ENCODE measurements around the gene COX15.

The COX15 gene

DNA sequence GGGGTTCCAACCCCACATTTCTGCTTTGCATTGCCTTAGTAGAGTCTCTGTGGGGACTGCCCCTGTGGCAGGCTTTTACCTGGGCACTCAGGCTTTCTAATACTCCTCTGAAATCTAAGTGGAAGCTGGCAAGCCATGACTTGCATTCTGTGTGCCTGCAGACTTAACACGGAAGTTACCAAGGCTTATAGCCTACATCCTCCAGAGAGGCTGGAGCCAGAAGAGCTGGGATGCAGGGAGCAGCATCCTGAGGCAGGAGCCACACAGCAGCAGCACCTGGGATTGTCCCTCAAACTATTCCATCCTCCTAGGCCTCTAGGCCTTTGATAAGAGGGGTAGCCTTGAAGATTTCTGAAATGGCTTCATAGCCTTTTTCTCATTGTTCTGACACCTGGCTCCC is 28.4 kb upstream of the COX15 start:
- no peaks in the 10 kb centered on the region for H3K79me1 ChIP-seq (replicated peaks; ENCODE audit: low read length, poor library complexity, severe bottlenecking)
- no peak overlapping the region for H2AFZ ChIP-seq (ENCODE audit: low read depth, low read length)
- H3K23ac ChIP-seq (ENCODE audit: low read length in 2 of 2), result no peak overlapping the region
- no peak overlapping the region for H2BK15ac ChIP-seq (ENCODE audit: low read depth, poor library complexity, severe bottlenecking)
- H2BK12ac ChIP-seq (ENCODE audit: low read length in 2 of 2), result peak overlapping the region in 1 of 2 experiments; percentile 19
- no peak overlapping the region for H3K9ac ChIP-seq (ENCODE audit: low read length)
- H3K27ac ChIP-seq (ENCODE audit: low read length, poor library complexity, severe bottlenecking), result no peak overlapping the region
- peaks cover 4% of the 10 kb centered on the region for H3K9me3 ChIP-seq (ENCODE audit: control insufficient read depth, low read length)
- H2AK5ac ChIP-seq (ENCODE audit: low read length, severe bottlenecking), result no peak overlapping the region
- H3K14ac ChIP-seq (ENCODE audit: low read length in 2 of 2), result no peak overlapping the region
- no peak for DNase-seq
- 100% methylated on average over 1 of the region's 1 CpG for WGBS
- H2BK5ac ChIP-seq (ENCODE audit: low read depth, low read length, poor library complexity, severe bottlenecking), result no peak overlapping the region
- H3K4ac ChIP-seq (ENCODE audit: low read depth in 1 of 2, low read length in 2 of 2), result no peak overlapping the region
- H4K91ac ChIP-seq (ENCODE audit: low read length), result no peak overlapping the region
- H4K8ac ChIP-seq (ENCODE audit: low read length), result no peak overlapping the region
- no peak overlapping the region for H3K4me2 ChIP-seq (ENCODE audit: low read length, poor library complexity, severe bottlenecking)
- peaks cover 11 to 61% of the 10 kb centered on the region in 2 experiments for H3K36me3 ChIP-seq (ENCODE audit: control insufficient read depth in 1 of 2, insufficient read depth in 2 of 2, low read depth in 1 of 2, low read length in 2 of 2)
- H3K27me3 ChIP-seq (ENCODE audit: control insufficient read depth in 1 of 2, insufficient read depth in 1 of 2, low read length in 2 of 2), result no peaks in the 10 kb centered on the region
- H3K4me1 ChIP-seq (ENCODE audit: control insufficient read depth, insufficient read depth, low read depth, low read length), result no peaks in the 10 kb centered on the region
- no peak overlapping the region for H2BK120ac ChIP-seq (ENCODE audit: low read depth, low read length)
- peak overlapping the region in 1 of 2 experiments; percentile 3 for H3K18ac ChIP-seq (ENCODE audit: low read depth in 1 of 2, low read length in 2 of 2)
- H3K4me3 ChIP-seq (ENCODE audit: insufficient read depth in 1 of 2, low read depth in 1 of 2, low read length in 2 of 2), result no peak overlapping the region

GRCh38 chr10:99758211-99758891 is 26.4 kb upstream of the COX15 start:
- Histone ChIP-seq H3K27me3 (ENCODE audit: control insufficient read depth in 1 of 2, insufficient read depth in 1 of 2, low read length in 2 of 2) (no peaks in the 10 kb centered on the region), H3K4me3 (ENCODE audit: insufficient read depth in 1 of 2, low read depth in 1 of 2, low read length in 2 of 2) (no peak overlapping the region), H3K4me2 (ENCODE audit: low read length, poor library complexity, severe bottlenecking) (no peak overlapping the region), H2AFZ (ENCODE audit: low read depth, low read length) (no peak overlapping the region), H2AK5ac (ENCODE audit: low read length, severe bottlenecking) (no peak overlapping the region), H4K91ac (ENCODE audit: low read length) (no peak overlapping the region), H3K4ac (ENCODE audit: low read depth in 1 of 2, low read length in 2 of 2) (no peak overlapping the region), H2BK12ac (ENCODE audit: low read length in 2 of 2) (no peak overlapping the region), H3K9ac (ENCODE audit: low read length) (peak overlapping the region; percentile 34), H3K14ac (ENCODE audit: low read length in 2 of 2) (no peak overlapping the region), H3K36me3 (ENCODE audit: control insufficient read depth in 1 of 2, insufficient read depth in 2 of 2, low read depth in 1 of 2, low read length in 2 of 2) (peaks cover 12 to 77% of the 10 kb centered on the region in 2 experiments), H2BK120ac (ENCODE audit: low read depth, low read length) (no peak overlapping the region), H4K8ac (ENCODE audit: low read length) (no peak overlapping the region), H3K18ac (ENCODE audit: low read depth in 1 of 2, low read length in 2 of 2) (no peak overlapping the region), H2BK15ac (ENCODE audit: low read depth, poor library complexity, severe bottlenecking) (no peak overlapping the region), H3K27ac (ENCODE audit: low read length, poor library complexity, severe bottlenecking) (no peak overlapping the region), H3K4me1 (ENCODE audit: control insufficient read depth, insufficient read depth, low read depth, low read length) (no peaks in the 10 kb centered on the region), H3K79me1 (replicated peaks; ENCODE audit: low read length, poor library complexity, severe bottlenecking) (no peaks in the 10 kb centered on the region), H2BK5ac (ENCODE audit: low read depth, low read length, poor library complexity, severe bottlenecking) (no peak overlapping the region), H3K23ac (ENCODE audit: low read length in 2 of 2) (no peak overlapping the region), H3K9me3 (ENCODE audit: control insufficient read depth, low read length) (peaks cover under 1% of the 10 kb centered on the region)
- 96% methylated on average over 2 of the region's 2 CpGs for WGBS
- no peak for DNase-seq

GRCh38 chr10:99756159-99756558 is 24.2 kb upstream of the COX15 start:
- Histone ChIP-seq H3K4me3 (ENCODE audit: insufficient read depth in 1 of 2, low read depth in 1 of 2, low read length in 2 of 2) (no peak overlapping the region), H2AK5ac (ENCODE audit: low read length, severe bottlenecking) (no peak overlapping the region), H2BK15ac (ENCODE audit: low read depth, poor library complexity, severe bottlenecking) (no peak overlapping the region), H4K8ac (ENCODE audit: low read length) (no peak overlapping the region), H3K4me2 (ENCODE audit: low read length, poor library complexity, severe bottlenecking) (no peak overlapping the region), H3K23ac (ENCODE audit: low read length in 2 of 2) (no peak overlapping the region), H3K4me1 (ENCODE audit: control insufficient read depth, insufficient read depth, low read depth, low read length) (no peaks in the 10 kb centered on the region), H3K9ac (ENCODE audit: low read length) (no peak overlapping the region), H3K14ac (ENCODE audit: low read length in 2 of 2) (no peak overlapping the region), H3K4ac (ENCODE audit: low read depth in 1 of 2, low read length in 2 of 2) (no peak overlapping the region), H3K27ac (ENCODE audit: low read length, poor library complexity, severe bottlenecking) (no peak overlapping the region), H4K91ac (ENCODE audit: low read length) (no peak overlapping the region), H3K9me3 (ENCODE audit: control insufficient read depth, low read length) (no peaks in the 10 kb centered on the region), H3K79me1 (replicated peaks; ENCODE audit: low read length, poor library complexity, severe bottlenecking) (no peaks in the 10 kb centered on the region), H2BK120ac (ENCODE audit: low read depth, low read length) (no peak overlapping the region), H2BK12ac (ENCODE audit: low read length in 2 of 2) (no peak overlapping the region), H2BK5ac (ENCODE audit: low read depth, low read length, poor library complexity, severe bottlenecking) (no peak overlapping the region), H3K36me3 (ENCODE audit: control insufficient read depth in 1 of 2, insufficient read depth in 2 of 2, low read depth in 1 of 2, low read length in 2 of 2) (peaks cover 13 to 91% of the 10 kb centered on the region in 2 experiments), H3K18ac (ENCODE audit: low read depth in 1 of 2, low read length in 2 of 2) (no peak overlapping the region), H2AFZ (ENCODE audit: low read depth, low read length) (no peak overlapping the region), H3K27me3 (ENCODE audit: control insufficient read depth in 1 of 2, insufficient read depth in 1 of 2, low read length in 2 of 2) (no peaks in the 10 kb centered on the region)
- no CpG with 5 or more reads among the region's 1 CpG for WGBS
- DNase-seq, result no peak

GRCh38 chr10:99754670-99755069 is 22.7 kb upstream of the COX15 start:
- H2BK15ac ChIP-seq (ENCODE audit: low read depth, poor library complexity, severe bottlenecking), result no peak overlapping the region
- H3K18ac ChIP-seq (ENCODE audit: low read depth in 1 of 2, low read length in 2 of 2), result no peak overlapping the region
- peaks cover 2 to 90% of the 10 kb centered on the region in 2 experiments for H3K36me3 ChIP-seq (ENCODE audit: control insufficient read depth in 1 of 2, insufficient read depth in 2 of 2, low read depth in 1 of 2, low read length in 2 of 2)
- no peak for DNase-seq
- H3K4me3 ChIP-seq (ENCODE audit: insufficient read depth in 1 of 2, low read depth in 1 of 2, low read length in 2 of 2), result no peak overlapping the region
- H3K4me2 ChIP-seq (ENCODE audit: low read length, poor library complexity, severe bottlenecking), result no peak overlapping the region
- no peaks in the 10 kb centered on the region for H3K27me3 ChIP-seq (ENCODE audit: control insufficient read depth in 1 of 2, insufficient read depth in 1 of 2, low read length in 2 of 2)
- no peak overlapping the region for H2AFZ ChIP-seq (ENCODE audit: low read depth, low read length)
- no peaks in the 10 kb centered on the region for H3K4me1 ChIP-seq (ENCODE audit: control insufficient read depth, insufficient read depth, low read depth, low read length)
- no peak overlapping the region for H3K14ac ChIP-seq (ENCODE audit: low read length in 2 of 2)
- no peak overlapping the region for H2AK5ac ChIP-seq (ENCODE audit: low read length, severe bottlenecking)
- no peak overlapping the region for H3K4ac ChIP-seq (ENCODE audit: low read depth in 1 of 2, low read length in 2 of 2)
- no peak overlapping the region for H2BK12ac ChIP-seq (ENCODE audit: low read length in 2 of 2)
- H3K9ac ChIP-seq (ENCODE audit: low read length), result no peak overlapping the region
- no peaks in the 10 kb centered on the region for H3K9me3 ChIP-seq (ENCODE audit: control insufficient read depth, low read length)
- H3K79me1 ChIP-seq (replicated peaks; ENCODE audit: low read length, poor library complexity, severe bottlenecking), result no peaks in the 10 kb centered on the region
- WGBS, result 100% methylated on average over 1 of the region's 1 CpG
- no peak overlapping the region for H4K8ac ChIP-seq (ENCODE audit: low read length)
- H3K27ac ChIP-seq (ENCODE audit: low read length, poor library complexity, severe bottlenecking), result no peak overlapping the region
- no peak overlapping the region for H4K91ac ChIP-seq (ENCODE audit: low read length)
- H2BK5ac ChIP-seq (ENCODE audit: low read depth, low read length, poor library complexity, severe bottlenecking), result no peak overlapping the region
- H3K23ac ChIP-seq (ENCODE audit: low read length in 2 of 2), result no peak overlapping the region
- H2BK120ac ChIP-seq (ENCODE audit: low read depth, low read length), result no peak overlapping the region
